Neural crest cell (in vitro differentiated cells): ENCODE measurements around the gene GSDME. TPM values are rescaled to one million over a fixed set of nuclear protein-coding genes. Genes with fewer than 3 reads are reported as not detected.

Experiments
- DNase-seq: peaks from one replicate; pipeline ENCODE4 v3.0.0; 2021; ENCODE audit warnings: low read depth, mixed read lengths, low spot score
- H3K27ac Mint-ChIP-seq: one replicate; pipeline ENCODE4 v1.8.0; 2021; ENCODE audit warnings: mild to moderate bottlenecking, mixed read lengths; ENCODE audit not compliant: unreplicated experiment
- H3K27me3 Mint-ChIP-seq: 2 replicates; pipeline ENCODE4 v1.8.0; 2021; ENCODE audit warnings: low read depth, mild to moderate bottlenecking, mixed read lengths
- H3K36me3 Mint-ChIP-seq: 2 replicates; pipeline ENCODE4 v1.8.0; 2021; ENCODE audit warnings: low read depth, mild to moderate bottlenecking, mixed read lengths
- H3K4me1 Mint-ChIP-seq: 2 replicates; pipeline ENCODE4 v1.8.0; 2021; ENCODE audit warnings: mixed read lengths
- H3K4me3 Mint-ChIP-seq: one replicate; pipeline ENCODE4 v1.8.0; 2021; ENCODE audit warnings: mild to moderate bottlenecking, mixed read lengths
- H3K9me3 Mint-ChIP-seq: 2 replicates; pipeline ENCODE4 v1.8.0; 2021; ENCODE audit warnings: mixed read lengths
- CTCF ChIP-seq: fragments of 200-600 bp; sonication (generic); conservative IDR thresholded peaks from 2 replicates; pipeline ENCODE4 v1.5.0; 2021; ENCODE audit warnings: antibody characterized with exemption, mild to moderate bottlenecking
- total RNA-seq: library from RNA; stranded (reverse); gene quantifications from 2 replicates; pipeline ENCODE4 v1.2.1, GENCODE V29; 2021

The GSDME gene
- total RNA-seq, 1 donor from 2014 or later, result 18.9 TPM

GRCh38 chr7:24764011-24764410 lies 6.7 kb upstream of the GSDME start:
- no peaks in the 10 kb centered on the region for H3K27me3 Mint-ChIP-seq
- H3K36me3 Mint-ChIP-seq, result no peaks in the 10 kb centered on the region
- H3K9me3 Mint-ChIP-seq, result no peaks in the 10 kb centered on the region
- H3K4me1 Mint-ChIP-seq, result peaks cover 5% of the 10 kb centered on the region
- no peak for DNase-seq
- H3K27ac Mint-ChIP-seq, result no peak overlapping the region
- no peak for TF ChIP-seq CTCF
- no peak overlapping the region for H3K4me3 Mint-ChIP-seq

- Mint-ChIP-seq H3K4me1 (peaks cover 5% of the 10 kb centered on the region), H3K9me3 (no peaks in the 10 kb centered on the region), H3K27me3 (no peaks in the 10 kb centered on the region), H3K4me3 (no peak overlapping the region), H3K36me3 (no peaks in the 10 kb centered on the region), H3K27ac (no peak overlapping the region)
- no peak for DNase-seq
- no peak for TF ChIP-seq CTCF
Observed at GRCh38 chr7:24763303-24763901, 6.1 kb upstream of the GSDME start.

- DNase-seq, result no peak
- peaks cover 5% of the 10 kb centered on the region for H3K27me3 Mint-ChIP-seq
- H3K27ac Mint-ChIP-seq, result no peak overlapping the region
- no peaks in the 10 kb centered on the region for H3K36me3 Mint-ChIP-seq
- H3K4me1 Mint-ChIP-seq, result peaks cover 8% of the 10 kb centered on the region
- H3K4me3 Mint-ChIP-seq, result no peak overlapping the region
- H3K9me3 Mint-ChIP-seq, result no peaks in the 10 kb centered on the region
- no peak for TF ChIP-seq CTCF
Observed at GRCh38 chr7:24762771-24763170, 5.5 kb upstream of the GSDME start.

- Mint-ChIP-seq H3K27me3 (peaks cover 5% of the 10 kb centered on the region), H3K9me3 (no peaks in the 10 kb centered on the region), H3K4me1 (peaks cover 15% of the 10 kb centered on the region), H3K4me3 (peak overlapping the region; percentile 58), H3K36me3 (no peaks in the 10 kb centered on the region), H3K27ac (no peak overlapping the region)
- no peak for TF ChIP-seq CTCF
- DNase-seq, result no peak
Observed at GRCh38 chr7:24760968-24761367, 3.7 kb upstream of the GSDME start.

GRCh38 chr7:24756545-24757352 lies 515 bp downstream of the GSDME start:
- peak overlapping the region; percentile 92 for H3K27ac Mint-ChIP-seq
- DNase-seq, result no peak
- H3K36me3 Mint-ChIP-seq, result no peaks in the 10 kb centered on the region
- peak overlapping the region; percentile 94 for H3K4me3 Mint-ChIP-seq
- peaks cover 12% of the 10 kb centered on the region for H3K4me1 Mint-ChIP-seq
- H3K27me3 Mint-ChIP-seq, result peaks cover 5% of the 10 kb centered on the region
- no peaks in the 10 kb centered on the region for H3K9me3 Mint-ChIP-seq
- no peak for TF ChIP-seq CTCF
